Measurements from ENCODE around the gene RIPK4. TPM values are rescaled to one million over a fixed set of nuclear protein-coding genes. Genes with fewer than 3 reads are reported as not detected.

RIPK4 gene
- total RNA-seq, 1 experiment from 2014 or later: 24.1 TPM

DNA sequence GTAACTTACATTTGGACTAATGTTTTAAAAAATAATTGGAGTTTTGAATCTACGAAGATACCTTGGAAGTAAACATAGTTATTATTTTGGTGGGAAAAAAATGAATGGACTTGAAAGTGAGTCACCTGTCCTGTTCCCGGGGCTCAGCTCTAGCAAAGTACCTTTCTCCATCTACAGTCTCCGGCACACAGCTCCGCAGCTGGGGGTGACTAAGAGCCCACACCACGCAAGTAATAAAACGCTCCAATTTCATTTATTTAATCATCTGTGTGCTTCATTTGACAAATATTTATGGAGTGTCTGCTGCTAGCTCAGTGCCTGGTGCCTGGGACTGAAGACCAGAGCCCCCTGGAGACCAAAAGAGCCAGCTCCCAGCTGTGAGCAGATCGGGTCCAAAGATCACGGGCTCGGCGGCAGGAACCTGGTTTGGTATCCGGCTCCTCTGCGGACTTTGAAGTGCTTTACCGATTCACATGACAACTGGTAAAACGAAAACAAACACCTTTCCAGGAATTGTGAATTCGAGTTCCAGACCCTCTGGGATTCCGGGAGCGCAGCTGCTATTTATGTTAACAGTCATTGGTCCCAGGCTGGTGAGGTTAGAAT lies 1.7 kb upstream of the RIPK4 start:
- peak; percentile 91 to 93 for DNase-seq
- H3K9me3 ChIP-seq: no peaks in the 10 kb centered on the region
- no peaks in the 10 kb centered on the region for H3K9me3 Mint-ChIP-seq (ENCODE audit: unreplicated experiment)
- H3K27ac Mint-ChIP-seq (ENCODE audit: unreplicated experiment): peak overlapping the region; percentile 94
- H3K36me3 ChIP-seq (ENCODE audit: control insufficient read depth, insufficient read depth, low read length): no peaks in the 10 kb centered on the region
- ChIA-PET POLR2A (interaction anchor here (0.6 to 2.6 kb wide), 6 partner anchors 13 to 156 kb away, joined by 3 to 19 read pairs (median 4); no protein-coding TSS in a partner anchor), CTCF (interaction anchor here (0.5 to 3.9 kb wide), 17 partner anchors 10 to 164 kb away, joined by 3 to 61 read pairs (median 5); no protein-coding TSS in a partner anchor)
- H3K27me3 ChIP-seq (replicated peaks; ENCODE audit: control insufficient read depth, insufficient read depth, low read length): no peaks in the 10 kb centered on the region
- peaks cover 64% of the 10 kb centered on the region for H3K4me1 Mint-ChIP-seq (ENCODE audit: low read depth, unreplicated experiment)
- H3K36me3 Mint-ChIP-seq (ENCODE audit: insufficient read depth, unreplicated experiment): peaks cover 14% of the 10 kb centered on the region
- peak overlapping the region; percentile 90 for H3K4me3 Mint-ChIP-seq (ENCODE audit: unreplicated experiment)
- TF ChIP-seq, protein P1, sequence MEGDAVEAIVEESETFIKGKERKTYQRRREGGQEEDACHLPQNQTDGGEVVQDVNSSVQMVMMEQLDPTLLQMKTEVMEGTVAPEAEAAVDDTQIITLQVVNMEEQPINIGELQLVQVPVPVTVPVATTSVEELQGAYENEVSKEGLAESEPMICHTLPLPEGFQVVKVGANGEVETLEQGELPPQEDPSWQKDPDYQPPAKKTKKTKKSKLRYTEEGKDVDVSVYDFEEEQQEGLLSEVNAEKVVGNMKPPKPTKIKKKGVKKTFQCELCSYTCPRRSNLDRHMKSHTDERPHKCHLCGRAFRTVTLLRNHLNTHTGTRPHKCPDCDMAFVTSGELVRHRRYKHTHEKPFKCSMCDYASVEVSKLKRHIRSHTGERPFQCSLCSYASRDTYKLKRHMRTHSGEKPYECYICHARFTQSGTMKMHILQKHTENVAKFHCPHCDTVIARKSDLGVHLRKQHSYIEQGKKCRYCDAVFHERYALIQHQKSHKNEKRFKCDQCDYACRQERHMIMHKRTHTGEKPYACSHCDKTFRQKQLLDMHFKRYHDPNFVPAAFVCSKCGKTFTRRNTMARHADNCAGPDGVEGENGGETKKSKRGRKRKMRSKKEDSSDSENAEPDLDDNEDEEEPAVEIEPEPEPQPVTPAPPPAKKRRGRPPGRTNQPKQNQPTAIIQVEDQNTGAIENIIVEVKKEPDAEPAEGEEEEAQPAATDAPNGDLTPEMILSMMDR (IDR thresholded peaks at IDR 0.05; ENCODE audit: insufficient read depth in 1 of 2, low read depth in 1 of 2, low read length in 1 of 2, severe bottlenecking in 1 of 2, unreplicated experiment in 1 of 2): peak; percentile 41 to 68
- no TSS peak for BruUV-seq (replicated peaks)
- H3K27me3 Mint-ChIP-seq (ENCODE audit: insufficient read depth, unreplicated experiment): no peaks in the 10 kb centered on the region
- intact Hi-C loops (cut with micrococcal nuclease; ENCODE audit: unreplicated experiment): loop anchor here (1.0 to 2.0 kb wide), 5 partner anchors 10 to 156 kb away; no protein-coding TSS in a partner anchor
- peak overlapping the region; percentile 90 for H3K4me3 ChIP-seq (ENCODE audit: low read depth, low read length)
- peaks cover 40% of the 10 kb centered on the region for H3K4me1 ChIP-seq

DNA sequence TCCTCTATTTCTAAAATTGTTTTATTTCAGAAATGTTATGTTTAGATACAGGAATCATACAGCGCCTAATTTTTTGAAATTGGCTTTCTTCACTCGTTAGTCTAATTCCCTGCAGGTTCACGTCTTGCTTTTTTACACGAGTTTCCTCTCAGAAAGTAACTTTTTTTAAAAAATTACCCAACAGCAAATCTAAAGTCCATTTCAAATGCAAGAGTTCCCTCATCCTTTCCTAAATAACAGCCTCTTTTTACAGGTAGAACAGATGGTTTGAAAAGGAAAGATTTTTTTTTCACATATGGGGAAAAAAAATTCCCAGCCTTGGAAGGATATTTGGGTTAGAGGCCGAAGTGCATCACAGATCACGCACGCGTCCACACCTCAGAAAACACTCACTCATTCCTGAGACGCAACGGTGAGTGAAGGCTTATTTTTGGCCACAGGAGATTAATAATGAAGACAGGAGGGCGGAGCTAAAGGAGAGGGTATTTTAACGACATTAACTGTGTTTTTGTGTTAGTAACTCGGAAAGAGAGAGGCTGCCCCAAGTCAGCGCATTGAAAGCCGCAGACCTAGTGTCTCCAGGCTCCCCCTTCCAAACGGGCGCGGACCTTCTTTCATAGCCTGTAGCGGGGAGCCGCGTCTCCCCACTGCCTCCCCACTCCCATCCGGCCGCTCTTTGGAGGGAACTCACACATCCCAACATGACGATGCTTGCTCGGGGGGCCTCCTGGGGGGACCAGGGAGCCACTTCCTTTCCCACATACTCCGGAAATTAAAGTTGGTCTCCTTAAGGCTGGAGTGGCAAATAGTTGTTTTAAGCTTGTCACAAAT lies 969 bp upstream of the RIPK4 start:
- TF ChIP-seq, protein P1 (IDR thresholded peaks at IDR 0.05; ENCODE audit: insufficient read depth in 1 of 2, low read depth in 1 of 2, low read length in 1 of 2, severe bottlenecking in 1 of 2, unreplicated experiment in 1 of 2): no peak
- Histone ChIP-seq H3K4me1 (peaks cover 47% of the 10 kb centered on the region), H3K36me3 (ENCODE audit: control insufficient read depth, insufficient read depth, low read length) (no peaks in the 10 kb centered on the region), H3K4me3 (ENCODE audit: low read depth, low read length) (peak overlapping the region; percentile 90), H3K9me3 (no peaks in the 10 kb centered on the region), H3K27me3 (replicated peaks; ENCODE audit: control insufficient read depth, insufficient read depth, low read length) (no peaks in the 10 kb centered on the region)
- H3K4me1 Mint-ChIP-seq (ENCODE audit: low read depth, unreplicated experiment): peaks cover 70% of the 10 kb centered on the region
- no peaks in the 10 kb centered on the region for H3K27me3 Mint-ChIP-seq (ENCODE audit: insufficient read depth, unreplicated experiment)
- peak overlapping the region; percentile 90 for H3K4me3 Mint-ChIP-seq (ENCODE audit: unreplicated experiment)
- POLR2A ChIA-PET: interaction anchor here (0.6 to 2.6 kb wide), 10 partner anchors 9 to 155 kb away, joined by 3 to 19 read pairs (median 4); no protein-coding TSS in a partner anchor
- H3K9me3 Mint-ChIP-seq (ENCODE audit: unreplicated experiment): no peaks in the 10 kb centered on the region
- peak overlapping the region; percentile 94 for H3K27ac Mint-ChIP-seq (ENCODE audit: unreplicated experiment)
- H3K36me3 Mint-ChIP-seq (ENCODE audit: insufficient read depth, unreplicated experiment): peaks cover 14% of the 10 kb centered on the region
- peak in 1 of 2 experiments; percentile 37 for DNase-seq
- intact Hi-C loops (cut with micrococcal nuclease; ENCODE audit: unreplicated experiment): loop anchor here (1.0 to 2.0 kb wide), 5 partner anchors 10 to 155 kb away; no protein-coding TSS in a partner anchor
- no TSS peak for BruUV-seq (replicated peaks)
- CTCF ChIA-PET: interaction anchor here (0.5 to 3.9 kb wide), 15 partner anchors 10 to 163 kb away, joined by 3 to 61 read pairs (median 6); no protein-coding TSS in a partner anchor
